ENCODE measurements around the gene SLC28A3.

SLC28A3 gene

GRCh38 chr9:84255696-84256095, 84.9 kb downstream of the SLC28A3 start:
- in situ Hi-C loops (cut with HindIII; ENCODE audit: low sequenced_read_pairs): loop anchor here (25.0 kb wide), 1 partner anchor 318 kb away; no protein-coding TSS in a partner anchor

DNA sequence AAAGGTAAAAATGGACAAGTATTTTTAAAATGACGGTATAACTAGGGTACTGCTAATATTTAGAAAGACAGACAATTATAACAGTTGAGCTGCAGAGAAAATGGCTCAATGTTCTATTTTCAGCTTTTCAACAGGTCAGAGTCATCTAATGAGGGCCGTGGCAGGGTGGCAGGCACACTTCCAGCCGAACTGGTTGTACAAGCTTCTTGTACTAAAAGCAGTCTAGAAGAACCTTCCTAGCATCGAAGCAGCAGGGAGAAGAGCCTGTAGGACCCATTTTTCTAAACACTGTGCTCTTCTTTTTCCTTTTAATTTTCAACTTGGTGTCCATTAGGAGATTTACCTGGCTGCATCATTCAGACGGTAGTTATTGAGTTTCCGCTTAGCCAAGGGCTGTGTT, 85.6 kb downstream of the SLC28A3 start:
- in situ Hi-C loops (cut with HindIII; ENCODE audit: low sequenced_read_pairs): loop anchor here (25.0 kb wide), 1 partner anchor 318 kb away; no protein-coding TSS in a partner anchor

GRCh38 chr9:84251921-84252320, 88.6 kb downstream of the SLC28A3 start:
- in situ Hi-C loops (cut with HindIII; ENCODE audit: low sequenced_read_pairs): loop anchor here (25.0 kb wide), 1 partner anchor 315 kb away; no protein-coding TSS in a partner anchor

GRCh38 chr9:84241817-84242373, 98.7 kb downstream of the SLC28A3 start:
- in situ Hi-C loops (cut with HindIII; ENCODE audit: low sequenced_read_pairs): no loop called here

DNA sequence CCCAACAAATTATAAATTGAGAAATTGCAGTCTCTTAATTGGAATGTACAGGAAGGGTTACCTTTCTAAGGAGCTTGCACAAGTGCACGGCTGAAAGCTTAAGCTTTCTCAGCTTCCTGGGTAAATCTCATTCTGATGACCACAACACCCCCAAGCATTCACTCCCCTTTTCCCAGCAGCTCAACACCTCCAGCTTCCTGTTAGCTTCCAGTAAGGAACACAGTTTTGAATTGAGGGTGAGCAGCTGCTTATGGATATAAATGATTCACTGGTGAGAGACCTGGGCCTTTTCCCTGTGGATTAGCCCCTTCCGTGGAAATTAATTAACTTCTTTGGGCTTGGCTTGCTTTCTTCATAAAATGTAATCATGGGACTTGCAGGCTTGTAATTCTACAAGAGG, 101.2 kb downstream of the SLC28A3 start:
- in situ Hi-C loops (cut with HindIII; ENCODE audit: low sequenced_read_pairs): no loop called here

GRCh38 chr9:84238652-84239051, 101.9 kb downstream of the SLC28A3 start:
- in situ Hi-C loops (cut with HindIII; ENCODE audit: low sequenced_read_pairs): no loop called here

DNA sequence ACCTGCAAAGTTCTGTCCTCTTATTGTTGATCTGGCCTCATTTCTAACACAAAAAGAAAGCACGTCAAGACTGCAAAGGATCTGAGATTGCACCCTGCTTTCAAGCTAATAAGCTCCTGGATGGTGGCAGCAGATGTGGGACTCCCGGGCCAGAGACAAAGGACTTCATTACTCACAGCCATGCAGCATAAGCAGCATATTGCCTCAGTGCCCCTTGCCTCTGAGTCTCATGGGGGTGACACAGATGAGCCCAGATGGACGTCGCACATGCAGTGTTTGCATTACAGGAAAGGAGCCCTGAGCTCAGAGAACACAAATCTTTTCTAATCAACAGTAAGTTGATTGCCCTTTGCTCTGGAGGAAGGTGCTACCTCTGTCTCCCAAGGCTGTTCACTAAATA, 105.0 kb downstream of the SLC28A3 start:
- in situ Hi-C loops (cut with HindIII; ENCODE audit: low sequenced_read_pairs): no loop called here

GRCh38 chr9:84230355-84231145, 110.0 kb downstream of the SLC28A3 start:
- in situ Hi-C loops (cut with HindIII; ENCODE audit: low sequenced_read_pairs): no loop called here

GRCh38 chr9:84229191-84229590, 111.4 kb downstream of the SLC28A3 start:
- in situ Hi-C loops (cut with HindIII; ENCODE audit: low sequenced_read_pairs): no loop called here

GRCh38 chr9:84228130-84228720, 112.3 kb downstream of the SLC28A3 start:
- in situ Hi-C loops (cut with HindIII; ENCODE audit: low sequenced_read_pairs): no loop called here

- in situ Hi-C loops (cut with HindIII; ENCODE audit: low sequenced_read_pairs): no loop called here
Measured at GRCh38 chr9:84226126-84226525, 114.4 kb downstream of the SLC28A3 start.
